ENCODE data around the gene PADI6. TPM values are rescaled to one million over a fixed set of nuclear protein-coding genes. Genes with fewer than 3 reads are reported as not detected.
A peak's percentile ranks its signal among the peaks of the same experiment; 100 is the strongest.

PADI6 gene
- total and polyA plus RNA-seq, 10 of the 15 experiments (the other 5 are each of a cell fraction or from before 2014, with no cell fraction given) = not detected

- TF ChIP-seq RAD21 (IDR thresholded peaks at IDR 0.05; ENCODE audit: insufficient read depth, low read depth, low read length) (0 out of 2 replicates have a peak, but pooled peaks have one; percentile 10), E2F4 (IDR thresholded peaks at IDR 0.05; ENCODE audit: low read depth, low read length) (no peak), EGR1 (IDR thresholded peaks at IDR 0.05; ENCODE audit: borderline replicate concordance in 1 of 2, low read depth in 2 of 2, low read length in 2 of 2) (peak in 1 of 2 experiments; percentile 69; a peak in 1 of 3 replicates)
These were observed 67.5 kb downstream of the PADI6 start, which contains the start of gene RCC2 (continued) for GRCh38 chr1:17439250-17440073.

GRCh38 chr1:17440074-17440826, 68.3 kb downstream of the PADI6 start:
- in situ Hi-C loops (cut with MboI) = no loop called here
- H3K79me2 ChIP-seq (ENCODE audit: control insufficient read depth, insufficient read depth, low read length) = peaks cover 36% of the 10 kb centered on the region
- 67% methylated on average over 18 of the region's 18 CpGs for WGBS (ENCODE audit: insufficient coverage, insufficient replicate concordance, low lambda C conversion rate, missing lambda C conversion rate)
- no peaks in the 10 kb centered on the region for H3K9me3 ChIP-seq (replicated peaks; ENCODE audit: control insufficient read depth, insufficient read depth, low read length)
- POLR2A ChIA-PET = no interaction called here
- H2AFZ ChIP-seq (ENCODE audit: control insufficient read depth, low read depth, low read length) = peak overlapping the region; percentile 85
- no peak overlapping the region for H3K27ac ChIP-seq (ENCODE audit: control insufficient read depth, insufficient read depth)
- peaks cover 25% of the 10 kb centered on the region for H3K4me1 ChIP-seq (ENCODE audit: control insufficient read depth, insufficient read depth, low read length)
- SMC1A ChIA-PET (ENCODE audit: uncharacterized antibody, unreplicated experiment) = no interaction called here
- no peaks in the 10 kb centered on the region for H3K27me3 ChIP-seq (replicated peaks in 1 of 2; ENCODE audit: control insufficient read depth in 2 of 2, insufficient read depth in 2 of 2, low read length in 1 of 2)
- DNase-seq (ENCODE audit: low read depth, low spot score) = no peak
- H4K20me1 ChIP-seq (ENCODE audit: control insufficient read depth, insufficient read depth) = peaks cover 3% of the 10 kb centered on the region; the same call in 1 of the 2 replicates
- H3K4me3 ChIP-seq = peak overlapping the region; percentile 71; the same call in 1 of the 2 replicates
- BruUV-seq (replicated peaks) = TSS peak; percentile 86
- H3K9ac ChIP-seq (ENCODE audit: control insufficient read depth, insufficient read depth, low read length) = peak overlapping the region; percentile 51
- CTCF ChIA-PET = interaction anchor here (0.6 to 1.4 kb wide), 4 partner anchors 11 to 235 kb away, joined by 3 to 7 read pairs (median 4); no protein-coding TSS in a partner anchor
- FAIRE-seq = no peak
- ATAC-seq = no peak
- H3K36me3 ChIP-seq (ENCODE audit: control insufficient read depth in 2 of 2, insufficient read depth in 2 of 2, low read length in 1 of 2) = peaks cover 4 to 6% of the 10 kb centered on the region in 2 experiments; a peak in 1 of 4 replicates
- intact Hi-C loops (cut with micrococcal nuclease; ENCODE audit: unreplicated experiment) = no loop called here
- RAD21 ChIA-PET (ENCODE audit: unreplicated experiment) = no interaction called here
- H3K4me2 ChIP-seq (ENCODE audit: control insufficient read depth, insufficient read depth) = peak overlapping the region; percentile 87
- TF ChIP-seq EED (IDR thresholded peaks at IDR 0.05; ENCODE audit: low read depth) (no peak), NFYB (IDR thresholded peaks at IDR 0.05; ENCODE audit: insufficient read depth, low read depth, low read length) (no peak), TARDBP (IDR thresholded peaks at IDR 0.05; ENCODE audit: borderline replicate concordance) (no peak), ZNF207 (IDR thresholded peaks at IDR 0.05; ENCODE audit: borderline replicate concordance) (peak; percentile 60; the same call in 1 of the 2 replicates), GATAD2B (conservative IDR thresholded peaks at IDR 0.05; ENCODE audit: low read depth) (0 out of 2 replicates have a peak, but pooled peaks have one; percentile 6)
